Stomach smooth muscle (tissue), 2 donors: ENCODE data around the gene KPTN.

Experiments
- H3K27ac ChIP-seq: one replicate; pipeline ENCODE4 v1.7.0; 2013; ENCODE audit warnings: mild to moderate bottlenecking, low read length, inconsistent platforms
- H3K27me3 ChIP-seq, 2 donors: one replicate each; pipeline ENCODE4 v1.7.0; 2013; ENCODE audit warnings: low read length in 2 of 2; ENCODE audit not compliant: insufficient read depth in 2 of 2, control insufficient read depth in 1 of 2
- H3K36me3 ChIP-seq, 2 donors: one replicate each; pipeline ENCODE4 v1.7.0; 2013; ENCODE audit warnings: low read length in 2 of 2; ENCODE audit not compliant: control insufficient read depth in 2 of 2, insufficient read depth in 2 of 2
- H3K4me1 ChIP-seq: one replicate; pipeline ENCODE4 v1.7.0; 2013; ENCODE audit warnings: low read length; ENCODE audit not compliant: control insufficient read depth, insufficient read depth
- H3K4me3 ChIP-seq, 2 donors: one replicate each; pipeline ENCODE4 v1.7.0; 2013; ENCODE audit warnings: low read length in 2 of 2
- H3K9ac ChIP-seq, 2 donors: one replicate each; pipeline ENCODE4 v1.7.0; 2013; ENCODE audit warnings: low read length in 2 of 2, mild to moderate bottlenecking in 1 of 2
- H3K9me3 ChIP-seq, 2 donors: one replicate each; pipeline ENCODE4 v1.7.0; 2013; ENCODE audit warnings: low read length in 2 of 2; ENCODE audit not compliant: control insufficient read depth in 2 of 2
- donor health status: healthy.
- donor health status: Pancreatic carcinoma.

Gene KPTN

GRCh38 chr19:47464675-47465419 is 19.2 kb downstream of the KPTN start:
- Histone ChIP-seq H3K27me3 (peaks cover 0 to 4% of the 10 kb centered on the region in 2 donors), H3K36me3 (peaks cover 3 to 10% of the 10 kb centered on the region in 2 donors), H3K9me3 (no peaks in the 10 kb centered on the region), H3K27ac (no peak overlapping the region), H3K9ac (no peak overlapping the region), H3K4me1 (peaks cover 18% of the 10 kb centered on the region), H3K4me3 (no peak overlapping the region)

GRCh38 chr19:47461876-47462275 is 22.1 kb downstream of the KPTN start:
- Histone ChIP-seq H3K27me3 (peaks cover 0 to 8% of the 10 kb centered on the region in 2 donors), H3K36me3 (peaks cover 3 to 10% of the 10 kb centered on the region in 2 donors), H3K9ac (no peak overlapping the region), H3K4me1 (no peaks in the 10 kb centered on the region), H3K9me3 (no peaks in the 10 kb centered on the region), H3K27ac (no peak overlapping the region), H3K4me3 (no peak overlapping the region)

GRCh38 chr19:47459477-47459876 is 24.5 kb downstream of the KPTN start:
- Histone ChIP-seq H3K36me3 (peaks cover 5 to 13% of the 10 kb centered on the region in 2 donors), H3K9me3 (peaks cover 0 to 4% of the 10 kb centered on the region in 2 donors), H3K27me3 (peaks cover 0 to 6% of the 10 kb centered on the region in 2 donors), H3K4me1 (no peaks in the 10 kb centered on the region), H3K9ac (no peak overlapping the region), H3K4me3 (no peak overlapping the region), H3K27ac (no peak overlapping the region)

GRCh38 chr19:47458672-47459071 is 25.3 kb downstream of the KPTN start:
- H3K4me1 ChIP-seq: no peaks in the 10 kb centered on the region
- no peak overlapping the region for H3K4me3 ChIP-seq
- H3K27me3 ChIP-seq: peaks cover 0 to 6% of the 10 kb centered on the region in 2 donors
- H3K9ac ChIP-seq: no peak overlapping the region
- H3K36me3 ChIP-seq: peaks cover 6 to 13% of the 10 kb centered on the region in 2 donors
- peaks cover 0 to 4% of the 10 kb centered on the region in 2 donors for H3K9me3 ChIP-seq
- H3K27ac ChIP-seq: no peak overlapping the region

- H3K9me3 ChIP-seq: peaks cover 0 to 4% of the 10 kb centered on the region in 2 donors
- no peaks in the 10 kb centered on the region for H3K4me1 ChIP-seq
- H3K4me3 ChIP-seq: no peak overlapping the region
- peaks cover 0 to 6% of the 10 kb centered on the region in 2 donors for H3K27me3 ChIP-seq
- no peak overlapping the region for H3K9ac ChIP-seq
- no peak overlapping the region for H3K27ac ChIP-seq
- peaks cover 11 to 18% of the 10 kb centered on the region in 2 donors for H3K36me3 ChIP-seq
Measured at GRCh38 chr19:47456721-47457474, 27.1 kb downstream of the KPTN start.

- Histone ChIP-seq H3K27me3 (peaks cover 3 to 21% of the 10 kb centered on the region in 2 donors), H3K9me3 (no peaks in the 10 kb centered on the region), H3K27ac (no peak overlapping the region), H3K9ac (no peak overlapping the region), H3K4me1 (peaks cover 10% of the 10 kb centered on the region), H3K4me3 (no peak overlapping the region), H3K36me3 (peaks cover 8 to 9% of the 10 kb centered on the region in 2 donors)
Measured at GRCh38 chr19:47450478-47450877, 33.5 kb downstream of the KPTN start.

- Histone ChIP-seq H3K36me3 (peaks cover 5% of the 10 kb centered on the region in 2 donors), H3K27me3 (peaks cover 3 to 27% of the 10 kb centered on the region in 2 donors), H3K4me3 (no peak overlapping the region), H3K9me3 (no peaks in the 10 kb centered on the region), H3K4me1 (peaks cover 10% of the 10 kb centered on the region), H3K9ac (no peak overlapping the region), H3K27ac (no peak overlapping the region)
Measured at GRCh38 chr19:47448360-47448727, 35.7 kb downstream of the KPTN start.

GRCh38 chr19:47447470-47448359 is 36.3 kb downstream of the KPTN start:
- Histone ChIP-seq H3K4me1 (peaks cover 10% of the 10 kb centered on the region), H3K4me3 (peak overlapping the region in 1 of 2 donors; percentile 15), H3K27me3 (peaks cover 3 to 27% of the 10 kb centered on the region in 2 donors), H3K9ac (no peak overlapping the region), H3K27ac (no peak overlapping the region), H3K9me3 (no peaks in the 10 kb centered on the region), H3K36me3 (peaks cover 2 to 4% of the 10 kb centered on the region in 2 donors)

- peaks cover 2 to 4% of the 10 kb centered on the region in 2 donors for H3K36me3 ChIP-seq
- peaks cover 10% of the 10 kb centered on the region for H3K4me1 ChIP-seq
- H3K27me3 ChIP-seq: peaks cover 3 to 27% of the 10 kb centered on the region in 2 donors
- H3K9me3 ChIP-seq: no peaks in the 10 kb centered on the region
- no peak overlapping the region for H3K27ac ChIP-seq
- H3K9ac ChIP-seq: no peak overlapping the region
- no peak overlapping the region for H3K4me3 ChIP-seq
Measured at GRCh38 chr19:47446534-47447469, 37.2 kb downstream of the KPTN start.
